ENCODE results near the gene HLF. TPM values are rescaled to one million over a fixed set of nuclear protein-coding genes. Genes with fewer than 3 reads are reported as not detected.

HLF gene
- total and polyA plus RNA-seq, 4 donors = 8.0 to 59.3 (median 24.6) TPM

DNA sequence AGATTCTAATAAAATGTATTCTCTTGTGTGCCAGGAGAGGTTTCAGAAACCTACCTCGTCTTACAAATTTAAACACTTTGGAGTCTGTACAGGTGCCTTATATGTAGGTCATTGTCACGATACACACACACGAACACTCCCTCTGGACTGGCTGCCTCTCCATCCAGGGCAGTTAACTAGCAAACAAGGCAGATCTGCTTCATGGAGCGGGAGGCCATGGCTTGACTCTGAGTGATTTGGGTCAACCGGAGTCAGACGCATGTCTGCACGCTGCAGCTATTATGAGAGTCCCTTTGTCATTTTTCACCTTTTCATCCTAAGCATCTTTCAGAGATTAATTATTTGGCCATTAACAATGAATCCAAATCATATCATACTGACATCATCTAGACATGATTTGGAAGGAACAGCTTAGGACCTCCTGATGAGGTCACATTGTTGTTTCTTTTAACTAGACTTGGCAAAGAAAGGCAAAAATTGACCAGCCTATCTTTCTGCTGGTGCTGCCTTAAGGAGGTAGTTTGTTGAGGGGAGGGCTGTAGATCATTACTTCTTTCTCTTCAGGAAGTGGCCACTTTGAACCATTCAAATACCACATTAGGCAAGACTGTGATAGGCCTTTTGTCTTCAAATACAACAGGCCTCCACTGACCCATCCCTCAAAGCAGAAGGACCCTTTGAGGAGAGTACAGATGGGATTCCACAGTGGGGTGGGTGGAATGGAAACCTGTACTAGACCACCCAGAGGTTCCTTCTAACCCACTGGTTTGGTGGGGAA, 58.9 kb downstream of the HLF start:
- Histone ChIP-seq H3K27me3 (ENCODE audit: control insufficient read depth in 4 of 4, insufficient read depth in 4 of 4, low read length in 3 of 4) (no peaks in the 10 kb centered on the region), H3K4me1 (ENCODE audit: control insufficient read depth in 4 of 4, insufficient read depth in 4 of 4, low read length in 3 of 4) (no peaks in the 10 kb centered on the region), H3K9me3 (ENCODE audit: control insufficient read depth in 4 of 4, low read length in 3 of 4) (no peaks in the 10 kb centered on the region), H3K9ac (ENCODE audit: low read depth in 1 of 2, low read length in 2 of 2) (no peak overlapping the region), H3K27ac (ENCODE audit: low read depth in 1 of 2, low read length in 2 of 2) (no peak overlapping the region), H3K36me3 (ENCODE audit: control insufficient read depth in 4 of 4, insufficient read depth in 3 of 4, low read depth in 1 of 4, low read length in 3 of 4) (peaks cover 6 to 30% (median 21%) of the 10 kb centered on the region in 4 donors), H3K4me3 (ENCODE audit: low read depth in 1 of 3, low read length in 3 of 3) (no peak overlapping the region)
- DNase-seq (ENCODE audit: low spot score) = no peak
- 97% methylated on average over 7 of the region's 7 CpGs for WGBS
- TF ChIP-seq HNF4A (conservative IDR thresholded peaks at IDR 0.05) = no peak
- no peak for TF ChIP-seq MAX (IDR thresholded peaks at IDR 0.05)
- TF ChIP-seq JUND (IDR thresholded peaks at IDR 0.05) = no peak

DNA sequence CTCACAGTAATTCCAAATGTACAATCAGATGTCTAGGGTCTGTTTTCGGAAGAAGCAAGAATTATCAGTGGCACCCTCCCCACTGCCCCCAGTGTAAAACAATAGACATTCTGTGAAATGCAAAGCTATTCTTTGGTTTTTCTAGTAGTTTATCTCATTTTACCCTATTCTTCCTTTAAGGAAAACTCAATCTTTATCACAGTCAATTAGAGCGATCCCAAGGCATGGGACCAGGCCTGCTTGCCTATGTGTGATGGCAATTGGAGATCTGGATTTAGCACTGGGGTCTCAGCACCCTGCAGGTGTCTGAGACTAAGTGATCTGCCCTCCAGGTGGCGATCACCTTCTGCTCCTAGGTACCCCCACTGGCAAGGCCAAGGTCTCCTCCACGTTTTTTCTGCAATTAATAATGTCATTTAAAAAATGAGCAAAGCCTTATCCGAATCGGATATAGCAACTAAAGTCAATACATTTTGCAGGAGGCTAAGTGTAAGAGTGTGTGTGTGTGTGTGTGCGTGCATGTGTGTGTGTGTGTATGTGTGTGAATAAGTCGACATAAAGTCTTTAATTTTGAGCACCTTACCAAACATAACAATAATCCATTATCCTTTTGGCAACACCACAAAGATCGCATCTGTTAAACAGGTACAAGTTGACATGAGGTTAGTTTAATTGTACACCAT, 59.7 kb downstream of the HLF start:
- WGBS = 90% methylated on average over 9 of the region's 9 CpGs
- Histone ChIP-seq H3K4me1 (ENCODE audit: control insufficient read depth in 4 of 4, insufficient read depth in 4 of 4, low read length in 3 of 4) (no peaks in the 10 kb centered on the region), H3K27me3 (ENCODE audit: control insufficient read depth in 4 of 4, insufficient read depth in 4 of 4, low read length in 3 of 4) (no peaks in the 10 kb centered on the region), H3K9ac (ENCODE audit: low read depth in 1 of 2, low read length in 2 of 2) (no peak overlapping the region), H3K36me3 (ENCODE audit: control insufficient read depth in 4 of 4, insufficient read depth in 3 of 4, low read depth in 1 of 4, low read length in 3 of 4) (peaks cover 6 to 24% (median 17%) of the 10 kb centered on the region in 4 donors), H3K9me3 (ENCODE audit: control insufficient read depth in 4 of 4, low read length in 3 of 4) (no peaks in the 10 kb centered on the region), H3K4me3 (ENCODE audit: low read depth in 1 of 3, low read length in 3 of 3) (no peak overlapping the region), H3K27ac (ENCODE audit: low read depth in 1 of 2, low read length in 2 of 2) (no peak overlapping the region)
- TF ChIP-seq GABPA (IDR thresholded peaks at IDR 0.05 in 1 of 2, conservative IDR thresholded peaks at IDR 0.05 in 1 of 2) (no peak), RXRA (IDR thresholded peaks at IDR 0.05) (no peak)
- DNase-seq (ENCODE audit: low spot score) = no peak

- no peaks in the 10 kb centered on the region for H3K9me3 ChIP-seq (ENCODE audit: control insufficient read depth in 4 of 4, low read length in 3 of 4)
- peaks cover 0 to 6% (median under 1%) of the 10 kb centered on the region in 4 donors for H3K4me1 ChIP-seq (ENCODE audit: control insufficient read depth in 4 of 4, insufficient read depth in 4 of 4, low read length in 3 of 4)
- WGBS = 67% methylated on average over 2 of the region's 2 CpGs
- H3K9ac ChIP-seq (ENCODE audit: low read depth in 1 of 2, low read length in 2 of 2) = no peak overlapping the region
- H3K27me3 ChIP-seq (ENCODE audit: control insufficient read depth in 4 of 4, insufficient read depth in 4 of 4, low read length in 3 of 4) = no peaks in the 10 kb centered on the region
- no peak overlapping the region for H3K27ac ChIP-seq (ENCODE audit: low read depth in 1 of 2, low read length in 2 of 2)
- H3K36me3 ChIP-seq (ENCODE audit: control insufficient read depth in 4 of 4, insufficient read depth in 3 of 4, low read depth in 1 of 4, low read length in 3 of 4) = peaks cover 3 to 19% (median 13%) of the 10 kb centered on the region in 4 donors
- TF ChIP-seq MAX (IDR thresholded peaks at IDR 0.05) = no peak
- no peak for TF ChIP-seq HNF4G (IDR thresholded peaks at IDR 0.05)
- TF ChIP-seq SP1 (IDR thresholded peaks at IDR 0.05) = no peak
- no peak for TF ChIP-seq JUND (IDR thresholded peaks at IDR 0.05)
- TF ChIP-seq, protein P1, sequence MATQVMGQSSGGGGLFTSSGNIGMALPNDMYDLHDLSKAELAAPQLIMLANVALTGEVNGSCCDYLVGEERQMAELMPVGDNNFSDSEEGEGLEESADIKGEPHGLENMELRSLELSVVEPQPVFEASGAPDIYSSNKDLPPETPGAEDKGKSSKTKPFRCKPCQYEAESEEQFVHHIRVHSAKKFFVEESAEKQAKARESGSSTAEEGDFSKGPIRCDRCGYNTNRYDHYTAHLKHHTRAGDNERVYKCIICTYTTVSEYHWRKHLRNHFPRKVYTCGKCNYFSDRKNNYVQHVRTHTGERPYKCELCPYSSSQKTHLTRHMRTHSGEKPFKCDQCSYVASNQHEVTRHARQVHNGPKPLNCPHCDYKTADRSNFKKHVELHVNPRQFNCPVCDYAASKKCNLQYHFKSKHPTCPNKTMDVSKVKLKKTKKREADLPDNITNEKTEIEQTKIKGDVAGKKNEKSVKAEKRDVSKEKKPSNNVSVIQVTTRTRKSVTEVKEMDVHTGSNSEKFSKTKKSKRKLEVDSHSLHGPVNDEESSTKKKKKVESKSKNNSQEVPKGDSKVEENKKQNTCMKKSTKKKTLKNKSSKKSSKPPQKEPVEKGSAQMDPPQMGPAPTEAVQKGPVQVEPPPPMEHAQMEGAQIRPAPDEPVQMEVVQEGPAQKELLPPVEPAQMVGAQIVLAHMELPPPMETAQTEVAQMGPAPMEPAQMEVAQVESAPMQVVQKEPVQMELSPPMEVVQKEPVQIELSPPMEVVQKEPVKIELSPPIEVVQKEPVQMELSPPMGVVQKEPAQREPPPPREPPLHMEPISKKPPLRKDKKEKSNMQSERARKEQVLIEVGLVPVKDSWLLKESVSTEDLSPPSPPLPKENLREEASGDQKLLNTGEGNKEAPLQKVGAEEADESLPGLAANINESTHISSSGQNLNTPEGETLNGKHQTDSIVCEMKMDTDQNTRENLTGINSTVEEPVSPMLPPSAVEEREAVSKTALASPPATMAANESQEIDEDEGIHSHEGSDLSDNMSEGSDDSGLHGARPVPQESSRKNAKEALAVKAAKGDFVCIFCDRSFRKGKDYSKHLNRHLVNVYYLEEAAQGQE (IDR thresholded peaks at IDR 0.05) = no peak
- no peak for TF ChIP-seq GABPA (IDR thresholded peaks at IDR 0.05 in 1 of 2, conservative IDR thresholded peaks at IDR 0.05 in 1 of 2)
- no peak for TF ChIP-seq TAF1 (conservative IDR thresholded peaks at IDR 0.05)
- no peak for TF ChIP-seq ZBTB33 (IDR thresholded peaks at IDR 0.05)
- no peak for TF ChIP-seq HNF4A (conservative IDR thresholded peaks at IDR 0.05)
- TF ChIP-seq FOXA1 (IDR thresholded peaks at IDR 0.05) = no peak
- no peak for TF ChIP-seq NR2F2 (IDR thresholded peaks at IDR 0.05)
- TF ChIP-seq, protein P2, sequence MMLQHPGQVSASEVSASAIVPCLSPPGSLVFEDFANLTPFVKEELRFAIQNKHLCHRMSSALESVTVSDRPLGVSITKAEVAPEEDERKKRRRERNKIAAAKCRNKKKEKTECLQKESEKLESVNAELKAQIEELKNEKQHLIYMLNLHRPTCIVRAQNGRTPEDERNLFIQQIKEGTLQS (IDR thresholded peaks at IDR 0.05) = no peak
- TF ChIP-seq YY1 (IDR thresholded peaks at IDR 0.05) = no peak
- TF ChIP-seq FOXA2 (IDR thresholded peaks at IDR 0.05) = no peak
- no peak for TF ChIP-seq EGR1 (IDR thresholded peaks at IDR 0.05; ENCODE audit: low read depth in 2 of 2)
- no peak overlapping the region for H3K4me3 ChIP-seq (ENCODE audit: low read depth in 1 of 3, low read length in 3 of 3)
- DNase-seq (ENCODE audit: low spot score) = no peak
Measured at GRCh38 chr17:55325406-55325805, 60.6 kb downstream of the HLF start.

Data from liver (tissue), 9 donors.